Inflammatory macrophage treated with lipopolysaccharide for 4 hours (primary cell): ENCODE data around the gene NOTCH1.

ENCODE experiments used
- DNase-seq: peaks from one replicate; pipeline ENCODE4 v3.0.0-alpha.2; 2020

The NOTCH1 gene

GRCh38 chr9:136531904-136532798 lies 13.7 kb downstream of the NOTCH1 start:
- peak; percentile 29 for DNase-seq

DNA sequence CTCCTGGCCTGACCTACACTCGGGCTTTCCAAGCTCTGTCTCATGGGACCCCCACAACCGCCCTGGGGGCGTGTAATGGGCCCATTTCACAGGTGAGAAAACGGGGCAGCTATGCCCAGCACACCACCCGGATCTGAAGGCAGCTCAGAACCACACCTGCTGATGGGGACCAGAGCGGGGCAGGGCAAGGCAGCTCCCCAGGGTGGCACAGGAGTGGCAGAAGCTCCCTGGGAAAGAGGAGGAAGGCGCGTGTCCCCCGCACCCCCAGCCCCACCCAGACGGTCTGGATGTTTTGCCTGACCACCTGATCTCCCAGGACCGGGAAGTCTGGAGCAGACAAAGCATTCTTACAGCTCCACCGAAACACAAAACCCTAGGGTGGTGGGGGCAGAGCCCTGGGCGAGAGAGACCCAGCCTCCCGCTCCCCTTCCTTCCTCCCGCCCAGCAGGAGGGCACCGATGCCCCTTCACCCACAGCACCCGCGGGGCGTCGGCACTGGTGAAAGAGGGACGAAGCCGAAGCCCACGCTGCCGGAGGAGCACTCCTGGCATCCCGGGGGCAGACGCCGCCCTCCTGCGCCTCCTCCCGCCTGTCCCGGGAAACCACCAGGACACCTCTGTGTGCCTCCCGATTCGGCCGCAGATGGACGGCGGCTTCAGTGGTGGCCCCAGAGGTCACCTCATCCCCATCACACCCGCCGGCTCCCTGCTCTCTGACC lies 14.5 kb downstream of the NOTCH1 start:
- DNase-seq = no peak

DNA sequence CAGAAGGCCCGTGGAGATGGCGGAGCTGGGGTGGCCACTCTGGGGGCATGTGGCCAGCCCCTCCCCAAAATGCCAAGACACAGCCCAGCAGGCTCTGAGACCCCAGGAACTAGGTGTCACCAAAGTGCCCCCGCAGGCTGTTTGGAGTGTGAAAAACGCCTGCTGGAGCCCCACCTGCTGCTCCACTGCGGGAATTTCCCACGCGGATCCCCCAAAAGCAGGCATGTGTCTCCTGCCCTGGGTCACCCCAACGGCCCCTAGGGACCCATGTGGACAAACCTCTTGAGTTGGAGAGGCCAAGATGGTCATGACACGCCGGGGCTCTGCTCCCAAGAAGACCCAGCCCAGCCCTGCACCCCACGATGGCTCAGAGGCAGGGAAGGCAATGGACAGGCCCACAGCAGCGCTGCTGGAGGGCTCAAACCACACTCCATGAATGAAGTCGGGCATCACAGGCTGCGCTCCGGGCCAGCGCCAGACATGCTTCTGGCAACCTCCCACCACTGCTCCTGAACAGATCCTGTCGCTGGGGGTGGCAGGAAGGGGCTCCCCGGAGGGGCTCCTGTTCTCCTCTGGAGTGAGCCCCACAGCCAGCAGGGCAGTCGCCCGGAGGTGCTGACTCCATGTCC lies 15.3 kb downstream of the NOTCH1 start:
- DNase-seq = no peak

GRCh38 chr9:136529516-136530460 lies 16.1 kb downstream of the NOTCH1 start:
- peak; percentile 34 for DNase-seq

DNA sequence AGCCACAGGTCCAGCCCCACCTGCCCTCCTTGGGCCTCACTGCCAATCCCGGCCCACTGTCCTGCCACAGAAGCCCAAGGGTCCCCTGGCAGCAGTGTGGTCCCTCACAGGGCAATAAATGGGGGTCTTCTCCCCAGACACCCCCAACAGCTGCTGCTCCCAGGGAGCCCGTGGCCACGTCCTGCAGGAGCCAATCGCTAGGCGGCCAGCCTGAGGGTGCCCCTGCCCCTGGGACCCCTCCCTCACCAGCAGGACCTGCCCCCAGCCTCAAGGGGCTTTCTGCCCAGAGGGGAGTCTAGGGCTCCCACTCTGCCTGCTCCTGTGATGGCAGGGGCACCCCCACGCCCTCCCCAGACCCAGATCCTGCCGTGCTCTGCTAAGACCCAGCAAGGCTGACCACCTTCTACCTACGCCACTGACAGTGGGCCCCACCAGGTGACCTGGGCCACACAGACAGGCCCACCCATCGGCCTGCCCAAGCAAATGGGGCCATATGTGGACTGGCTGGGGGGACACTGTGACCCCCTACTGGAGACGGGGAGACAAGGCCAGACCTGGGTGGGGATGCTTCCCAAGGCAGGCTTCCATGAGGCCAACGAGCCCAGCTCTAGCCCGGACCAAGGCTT lies 17.0 kb downstream of the NOTCH1 start:
- DNase-seq = no peak

DNA sequence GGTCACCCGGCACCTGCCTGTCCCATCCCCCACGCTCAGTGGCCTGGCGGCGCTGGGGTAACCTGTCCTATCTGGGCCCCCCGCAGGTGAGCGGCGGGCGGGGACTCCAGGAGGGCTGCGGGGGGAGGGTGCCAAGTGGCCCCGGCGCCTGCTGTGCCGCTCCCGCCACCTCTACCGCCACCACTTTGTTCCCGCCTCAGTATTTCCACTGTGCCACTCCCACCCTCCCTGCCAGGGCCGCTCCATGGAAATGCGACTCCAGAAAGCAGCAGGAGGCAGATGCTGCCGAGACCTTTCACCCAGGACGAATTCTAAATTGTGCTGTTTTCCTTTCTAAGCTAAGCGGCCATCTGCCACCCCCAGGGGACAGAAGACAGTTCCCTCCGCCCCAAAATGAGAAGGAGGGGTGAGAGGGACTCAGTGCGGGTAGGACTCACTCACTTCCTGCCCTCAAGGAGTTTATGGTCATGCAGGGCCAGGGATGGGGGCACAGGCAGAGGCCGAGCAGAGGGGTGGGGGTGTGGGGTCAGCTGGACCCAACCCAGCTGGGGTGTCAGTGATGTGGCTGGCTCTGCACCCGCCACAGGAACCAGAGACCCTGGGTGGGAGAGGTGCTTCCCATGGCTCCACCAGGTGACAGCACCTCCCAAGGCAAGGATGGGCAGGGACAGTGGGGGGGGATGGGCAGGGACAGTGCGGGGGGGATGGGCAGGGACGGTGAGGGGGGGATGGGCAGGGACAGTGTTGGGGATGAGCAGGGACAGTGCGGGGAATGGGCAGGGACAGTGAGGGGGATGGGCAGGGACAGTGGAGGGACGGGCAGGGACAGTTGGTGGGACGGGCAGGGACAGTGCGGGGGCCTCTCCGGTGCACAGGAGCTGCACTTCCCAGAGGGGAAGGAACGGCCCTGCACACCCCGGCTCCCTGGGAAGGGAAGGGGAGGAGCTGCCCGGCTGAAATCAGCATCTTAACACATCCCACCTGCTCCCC lies 17.8 kb downstream of the NOTCH1 start:
- no peak for DNase-seq

DNA sequence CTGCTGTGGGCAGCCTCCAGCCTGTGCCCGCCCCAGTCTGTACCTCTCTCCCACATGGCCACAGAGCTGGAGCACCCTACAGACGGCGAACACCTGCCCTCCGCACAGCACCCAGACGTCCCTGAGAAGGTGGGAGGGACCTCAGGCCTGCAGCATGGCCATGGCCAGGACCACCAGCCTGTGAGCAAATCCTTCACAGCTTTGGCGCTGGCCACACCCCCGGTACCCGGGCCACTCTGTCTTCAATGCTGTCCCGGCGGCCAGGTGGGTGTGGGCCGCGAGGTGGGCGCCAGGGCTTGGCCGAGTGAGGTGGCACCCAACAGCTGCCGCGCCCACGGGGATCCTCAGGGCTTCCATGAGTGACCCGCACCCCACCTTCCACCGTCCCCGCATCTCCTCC lies 18.7 kb downstream of the NOTCH1 start:
- DNase-seq = no peak

DNA sequence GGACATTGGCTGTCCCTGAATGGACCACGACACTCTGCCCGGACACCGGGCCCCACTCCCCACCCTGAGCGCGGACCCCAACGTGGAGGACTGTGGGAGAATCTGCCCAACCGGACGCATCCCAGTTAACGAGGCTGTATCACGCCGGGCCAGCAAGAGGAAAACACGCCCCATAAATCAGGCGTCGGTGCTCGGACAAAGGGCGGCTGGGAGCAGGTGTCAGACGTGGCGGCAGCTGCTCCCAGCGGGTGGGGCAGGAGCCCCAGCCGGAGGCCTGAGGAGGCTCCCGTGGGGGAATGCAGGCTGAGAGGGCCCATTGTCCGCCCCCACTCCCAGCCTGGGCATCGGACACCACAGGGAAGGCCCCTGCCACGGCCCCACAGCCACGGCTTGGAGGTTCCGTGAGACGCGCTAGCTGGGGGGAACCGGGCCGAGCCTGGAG lies 19.2 kb downstream of the NOTCH1 start:
- DNase-seq = no peak

DNA sequence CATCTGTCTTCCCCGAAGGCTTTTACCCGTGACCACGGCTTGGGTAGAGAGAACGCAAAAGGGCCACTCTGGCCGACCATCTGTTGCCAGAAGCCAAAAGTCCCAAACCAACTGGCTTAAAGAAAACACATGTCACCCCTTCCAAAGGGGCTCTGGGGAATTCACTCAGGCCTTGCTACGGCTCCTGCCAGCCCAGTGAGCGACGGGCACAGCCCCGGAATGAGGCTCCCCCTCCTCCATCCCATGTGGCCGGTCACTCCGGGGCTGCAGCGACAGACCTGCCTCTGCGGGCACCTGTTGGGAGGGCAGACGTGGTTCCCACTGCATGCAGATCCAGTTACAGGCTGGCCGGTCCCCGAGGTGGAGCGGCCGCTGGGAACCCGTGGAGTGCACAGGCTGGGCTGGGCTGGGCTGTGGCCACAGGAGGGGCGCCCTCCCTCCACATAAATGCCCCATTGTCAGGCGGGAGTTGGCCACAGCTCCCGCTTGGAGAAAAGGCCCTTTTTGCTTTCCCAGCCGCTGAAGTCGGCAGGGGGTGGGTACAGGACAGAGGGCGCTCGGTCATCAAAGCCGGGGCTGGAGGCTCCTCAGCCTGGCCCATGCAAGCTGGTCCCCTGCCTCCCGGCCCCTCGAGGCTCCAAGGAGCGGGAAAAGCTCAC lies 19.9 kb downstream of the NOTCH1 start:
- DNase-seq = no peak

GRCh38 chr9:136525207-136525606 lies 20.6 kb downstream of the NOTCH1 start:
- no peak for DNase-seq

DNA sequence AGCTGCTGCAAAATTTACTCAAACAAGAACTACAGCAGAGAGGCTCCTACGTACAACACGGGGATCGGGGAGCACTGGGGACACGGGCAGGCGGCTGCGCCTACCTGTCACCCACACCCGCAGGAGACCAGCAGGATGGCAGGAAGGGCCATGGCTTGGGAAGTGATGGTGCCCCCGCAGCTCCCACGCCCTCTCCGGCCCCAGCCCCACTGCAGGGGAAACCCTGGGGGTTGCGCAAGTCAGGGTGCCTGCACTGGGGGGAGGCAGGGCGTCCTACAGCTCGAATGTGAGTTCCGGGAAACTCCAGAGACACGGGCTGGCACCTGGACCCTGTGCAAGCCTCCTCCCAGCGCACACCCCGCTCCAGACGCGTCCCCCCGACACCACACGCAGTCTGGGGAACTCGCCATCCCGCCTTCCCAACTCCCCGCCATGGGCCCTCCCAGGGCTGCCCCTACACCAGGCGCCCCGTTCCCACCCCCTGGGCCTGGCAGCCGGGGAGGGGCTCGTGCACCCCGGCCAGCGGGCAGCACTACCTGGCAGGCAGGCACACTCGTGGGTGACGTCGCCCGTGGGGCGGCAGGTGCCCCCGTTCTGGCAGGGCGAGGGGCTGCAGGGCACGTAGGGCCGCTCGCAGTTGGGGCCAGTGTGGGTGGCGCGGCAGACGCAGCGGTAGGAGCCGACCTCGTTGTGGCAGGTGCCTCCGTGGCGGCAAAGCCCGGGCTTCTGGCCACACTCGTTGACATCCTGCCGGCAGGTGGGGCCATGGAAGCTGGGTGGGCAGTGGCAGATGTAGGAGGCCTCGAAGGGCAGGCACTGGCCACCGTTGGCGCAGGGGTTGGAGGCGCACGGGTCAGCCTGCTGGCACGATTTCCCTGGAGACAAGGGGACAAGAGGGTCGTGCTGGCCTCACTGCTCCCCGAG lies 23.3 kb downstream of the NOTCH1 start:
- peak; percentile 72 for DNase-seq

GRCh38 chr9:136521537-136521936 lies 24.3 kb downstream of the NOTCH1 start:
- peak; percentile 92 for DNase-seq

DNA sequence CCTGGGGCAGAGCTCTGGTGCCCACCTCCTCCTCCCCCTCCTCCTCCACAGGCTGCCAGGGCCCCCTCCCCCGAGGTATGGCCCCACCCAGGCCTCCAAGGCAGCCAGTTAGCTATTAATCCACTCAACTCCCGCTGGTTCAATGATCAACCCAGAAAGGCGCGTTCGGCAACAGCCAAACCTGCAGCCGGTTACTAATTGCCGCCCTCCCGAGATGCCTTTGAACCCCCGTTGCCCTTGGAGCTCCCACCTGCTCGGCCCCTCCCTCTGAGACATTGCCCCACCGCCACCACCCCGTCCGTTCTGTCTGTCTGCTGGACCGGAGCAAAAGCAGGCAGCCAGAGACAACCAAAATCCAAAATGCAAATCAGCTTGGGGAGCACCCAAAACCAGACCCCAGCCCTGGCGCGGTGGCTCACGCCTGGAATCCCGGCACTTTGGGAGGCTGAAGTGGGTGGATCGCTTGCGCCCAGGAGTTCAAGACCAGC lies 25.8 kb downstream of the NOTCH1 start:
- DNase-seq = no peak

- no peak for DNase-seq
Measured at GRCh38 chr9:136519263-136520052, 26.4 kb downstream of the NOTCH1 start.

DNA sequence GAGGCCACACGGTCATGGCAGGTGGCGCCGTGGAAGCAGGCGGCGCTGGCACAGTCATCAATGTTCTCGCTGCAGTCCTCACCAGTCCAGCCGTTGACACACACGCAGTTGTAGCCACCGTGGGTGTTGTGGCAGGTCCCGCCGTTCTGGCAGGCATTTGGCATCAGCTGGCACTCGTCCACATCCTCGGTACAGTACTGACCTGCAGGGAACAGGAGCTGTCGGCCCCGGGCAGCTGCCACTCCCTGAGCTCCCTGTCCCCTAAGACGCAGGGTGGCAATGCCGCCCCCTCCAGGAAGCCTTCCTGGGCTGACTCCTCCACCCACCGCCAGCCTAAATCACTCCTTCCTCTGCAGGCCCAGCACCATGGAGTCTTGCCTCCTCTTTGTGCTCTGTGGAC lies 27.2 kb downstream of the NOTCH1 start:
- no peak for DNase-seq

DNA sequence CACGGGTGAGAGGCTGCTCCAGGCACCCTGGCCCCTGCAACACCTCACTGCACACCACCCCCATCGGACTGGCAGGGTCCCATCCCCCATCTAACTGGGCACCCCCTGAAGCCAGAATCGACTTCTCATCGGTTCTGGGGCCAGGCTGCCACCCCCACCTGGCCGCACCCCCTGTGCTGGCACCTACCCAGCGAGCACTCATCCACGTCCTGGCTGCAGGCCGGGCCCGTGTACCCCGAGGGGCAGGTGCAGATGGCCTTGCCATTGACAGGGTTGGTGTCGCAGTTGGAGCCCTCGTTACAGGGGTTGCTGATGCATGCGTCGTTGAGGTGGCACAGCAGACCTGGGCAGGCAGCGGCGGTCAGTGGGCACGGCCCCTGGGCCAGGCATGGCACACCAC lies 27.9 kb downstream of the NOTCH1 start:
- DNase-seq = no peak

GRCh38 chr9:136517012-136517743 lies 28.7 kb downstream of the NOTCH1 start:
- DNase-seq = no peak
